GM21723 (cell line): ENCODE data around the gene DYNLT2B.
"Not testable (repeated sequence)": the region's sequence is repeated elsewhere in the genome, so short reads cannot be mapped to it uniquely, and the experiment has no call there.

Experiments
- ATAC-seq: cut with Tn5 transposase; IDR thresholded peaks from one replicate; pipeline ENCODE4 v1.9.1; 2021; ENCODE audit warnings: mild to moderate bottlenecking, moderate library complexity; ENCODE audit not compliant: unreplicated experiment

DYNLT2B gene

DNA sequence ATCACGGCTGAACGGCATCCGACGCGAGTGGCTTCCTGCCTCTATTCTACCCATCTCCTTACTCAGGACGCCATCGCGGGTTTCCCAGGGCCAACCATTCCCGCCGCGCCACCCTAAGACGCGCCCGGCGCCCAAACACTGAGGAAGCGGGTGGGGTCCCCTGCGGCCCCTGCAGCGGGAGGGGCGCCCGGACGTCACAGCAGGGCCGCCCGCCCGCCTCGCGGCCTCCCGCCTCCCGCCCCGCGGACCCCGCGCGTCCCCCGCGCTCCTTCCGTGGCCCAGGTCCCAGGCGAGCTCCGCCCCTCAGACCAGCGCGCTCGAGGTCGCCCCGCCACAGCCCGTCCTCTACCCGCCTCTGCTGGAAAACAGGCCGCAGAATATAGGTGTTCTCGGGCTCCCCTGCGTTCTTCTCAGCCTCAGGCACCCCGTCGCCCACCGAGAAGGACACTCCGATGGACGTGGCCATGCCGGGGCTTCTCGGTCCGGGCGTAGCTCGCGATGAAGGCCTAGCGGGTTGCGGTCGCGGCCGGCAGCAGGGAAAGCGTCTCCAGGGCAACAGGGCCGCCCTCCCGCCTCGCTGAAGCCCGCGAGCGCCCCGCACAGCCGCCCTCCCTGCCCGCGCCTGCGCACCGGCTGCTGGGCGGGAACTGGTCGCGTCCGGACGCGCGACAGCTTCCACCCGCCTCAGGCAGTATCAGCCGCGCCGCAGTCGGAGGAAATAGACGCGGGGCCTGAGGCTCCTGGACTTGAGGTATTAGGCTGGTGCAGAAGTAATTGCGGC lies at the start of gene DYNLT2B:
TSS of gene DYNLT2B (minus strand) at position 554 of the 781 bp plus-strand sequence. CDS start at position 466, 88 bp downstream.
- peak; percentile 82 for ATAC-seq

DNA sequence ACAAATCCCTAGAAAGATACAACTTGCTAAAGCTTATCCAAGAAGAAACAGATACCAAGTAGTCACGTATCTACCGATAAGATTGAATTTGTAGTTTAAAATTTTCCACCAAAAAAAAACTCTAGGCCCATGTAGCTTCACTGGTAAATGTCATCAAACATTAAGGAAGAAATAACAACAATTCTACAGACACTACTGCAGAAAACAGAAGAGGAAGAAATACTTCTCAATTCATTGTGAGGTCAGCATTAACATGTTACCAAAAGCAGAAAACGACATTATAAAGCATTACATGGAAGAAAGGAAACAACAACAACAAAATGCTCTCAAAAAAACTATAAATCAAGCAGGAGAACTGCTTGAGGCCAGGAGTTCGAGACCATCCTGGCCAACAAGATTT lies 47.7 kb upstream of the DYNLT2B start:
- ATAC-seq = no peak

DNA sequence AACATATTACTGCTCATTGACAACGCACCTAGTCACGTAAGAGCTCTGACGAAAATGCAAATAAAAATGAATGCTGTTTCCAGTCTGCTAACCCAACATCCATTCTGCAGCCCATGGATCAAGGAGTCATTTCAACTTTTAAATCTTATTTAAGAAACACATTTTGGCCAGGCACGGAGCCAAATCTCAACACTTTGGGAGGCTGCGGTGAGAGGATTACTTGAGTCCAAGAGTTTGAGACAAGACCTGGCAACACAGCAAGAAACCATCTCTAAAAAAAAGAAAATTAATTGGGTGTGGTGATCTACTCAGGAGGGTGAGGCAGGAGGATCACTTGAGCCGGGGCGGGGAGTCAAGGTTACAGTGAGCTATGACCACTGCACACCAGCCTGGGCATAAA lies 42.5 kb upstream of the DYNLT2B start:
- no peak for ATAC-seq

DNA sequence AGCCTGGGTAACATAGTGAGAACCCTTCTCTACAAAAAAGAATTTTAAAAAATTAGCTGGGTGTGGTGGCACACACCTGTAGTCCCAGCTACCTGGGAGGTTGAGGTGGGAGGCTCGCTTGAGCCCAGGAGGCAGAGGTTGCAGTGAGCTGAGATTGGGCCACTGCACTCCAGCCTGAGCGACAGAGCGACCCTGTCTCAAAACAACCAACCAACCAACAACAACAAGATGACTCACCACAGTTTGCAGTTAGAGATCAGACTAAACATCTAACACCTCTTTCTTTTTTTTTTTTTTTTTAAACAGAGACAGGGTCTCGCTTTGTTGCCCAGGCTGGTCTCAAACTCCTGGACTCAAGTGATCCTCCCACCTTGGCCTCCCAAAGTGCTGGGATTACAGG lies 40.5 kb upstream of the DYNLT2B start:
- ATAC-seq = not testable (repeated sequence)

DNA sequence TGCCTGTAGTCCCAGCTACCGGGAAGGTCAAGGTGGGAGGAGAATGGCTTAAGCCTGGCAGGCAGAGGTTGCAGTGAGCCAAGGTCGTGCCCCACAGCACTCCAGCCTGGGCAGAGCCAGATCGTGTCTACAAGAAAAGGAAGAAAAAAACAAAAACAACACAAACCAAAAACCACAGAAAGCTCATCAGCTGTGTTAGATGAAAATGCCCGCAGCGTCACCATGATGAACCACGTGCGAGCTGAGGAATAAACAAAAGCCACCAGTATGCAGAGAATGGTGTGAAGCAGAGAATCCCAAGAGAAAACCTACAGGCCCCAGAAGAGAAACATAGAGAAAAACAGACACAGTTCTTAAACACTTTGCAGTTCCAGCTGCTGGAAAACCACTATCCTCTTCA lies 39.9 kb upstream of the DYNLT2B start:
- ATAC-seq = no peak

DNA sequence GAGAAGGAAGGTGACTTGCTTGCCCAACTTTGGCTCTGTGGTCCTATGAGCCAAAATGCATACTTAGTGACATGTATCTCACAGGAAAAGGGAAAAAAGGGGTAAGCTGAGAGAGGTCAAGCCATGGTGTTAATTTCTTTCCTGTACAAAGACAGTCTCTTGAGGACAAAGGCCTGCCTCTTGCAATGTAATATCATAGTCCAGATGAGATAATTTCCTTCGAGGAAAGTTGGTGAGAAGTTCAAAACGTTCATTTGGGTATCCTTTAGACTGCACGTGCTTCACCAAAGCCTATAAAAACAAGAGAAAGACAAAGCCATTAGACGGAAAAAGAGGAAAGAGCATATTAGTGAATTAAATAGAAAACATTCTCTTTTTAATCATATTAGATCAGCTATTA lies 38.5 kb upstream of the DYNLT2B start:
- no peak for ATAC-seq

DNA sequence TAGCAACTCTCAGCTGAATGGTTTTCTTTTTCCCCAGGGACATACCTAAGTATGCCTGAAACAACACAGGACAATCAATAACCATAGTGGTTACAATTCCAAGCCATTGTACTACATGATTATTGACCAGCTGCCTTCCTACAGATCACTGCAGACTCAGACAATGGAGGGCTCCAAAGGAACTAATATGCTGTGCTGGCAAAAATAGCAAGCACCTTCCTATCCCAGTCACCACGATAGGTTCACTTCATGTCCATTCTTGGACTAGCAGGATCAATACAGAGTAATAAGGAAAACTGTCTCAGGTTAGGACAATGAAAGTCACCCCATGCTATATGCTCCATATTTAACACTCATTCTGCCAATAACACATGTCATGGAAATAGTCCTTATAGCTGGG lies 37.6 kb upstream of the DYNLT2B start:
- ATAC-seq = no peak

DNA sequence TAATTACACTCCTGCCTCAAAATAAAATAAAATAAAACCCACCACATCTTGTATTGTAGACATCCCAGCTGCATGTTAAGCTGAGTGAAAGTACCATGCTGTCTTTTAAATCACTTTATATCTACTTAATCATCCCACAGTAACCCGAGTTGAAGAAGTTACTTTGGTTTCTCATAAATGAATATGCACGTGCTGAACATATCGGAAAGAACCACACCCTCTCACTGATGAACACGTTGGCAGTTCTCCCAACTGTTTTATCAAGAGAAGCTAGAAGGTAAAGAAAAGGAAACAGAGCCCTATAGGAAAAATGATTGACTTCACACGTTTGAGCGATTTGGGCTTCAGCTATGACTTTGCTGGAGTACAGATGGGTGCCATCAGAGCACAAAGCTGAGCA lies 36.1 kb upstream of the DYNLT2B start:
- ATAC-seq = no peak

DNA sequence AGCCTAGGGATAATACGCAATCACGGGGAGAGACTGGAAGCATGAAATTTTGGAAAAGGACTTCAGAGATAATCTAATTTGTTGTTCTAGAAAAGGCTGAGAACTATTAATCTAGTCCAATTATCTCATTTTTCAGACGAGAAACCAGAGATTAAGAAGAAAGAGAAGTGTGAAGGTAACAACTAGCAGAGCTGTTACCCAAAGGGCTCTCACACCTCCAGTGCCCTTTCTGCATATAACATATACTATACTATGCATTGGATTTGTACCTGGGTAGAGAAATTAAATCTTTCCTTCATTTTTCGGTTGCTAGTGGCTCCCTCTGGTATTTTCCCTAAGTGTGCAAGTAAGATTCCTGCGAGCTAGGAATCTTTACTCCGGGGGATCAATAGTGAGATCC lies 33.5 kb upstream of the DYNLT2B start:
- no peak for ATAC-seq

DNA sequence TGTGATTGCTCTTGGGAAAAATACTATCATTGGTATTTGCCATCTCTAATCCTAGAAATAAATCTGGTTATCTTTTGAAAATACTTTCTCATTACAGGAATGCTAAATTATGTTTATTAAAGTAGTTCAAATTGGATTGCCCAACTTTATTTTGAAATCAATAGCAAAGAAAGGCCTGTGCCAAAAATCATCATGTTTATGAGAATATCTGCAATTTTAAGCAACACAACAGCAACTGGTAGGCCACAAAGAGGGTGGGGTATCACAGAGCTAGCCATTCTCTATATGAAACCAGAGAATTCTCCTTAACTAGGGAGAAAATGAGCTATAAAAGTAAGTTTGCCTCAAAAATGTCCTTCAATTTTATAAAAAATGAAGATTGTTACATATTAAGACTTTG lies 32.0 kb upstream of the DYNLT2B start:
- no peak for ATAC-seq

DNA sequence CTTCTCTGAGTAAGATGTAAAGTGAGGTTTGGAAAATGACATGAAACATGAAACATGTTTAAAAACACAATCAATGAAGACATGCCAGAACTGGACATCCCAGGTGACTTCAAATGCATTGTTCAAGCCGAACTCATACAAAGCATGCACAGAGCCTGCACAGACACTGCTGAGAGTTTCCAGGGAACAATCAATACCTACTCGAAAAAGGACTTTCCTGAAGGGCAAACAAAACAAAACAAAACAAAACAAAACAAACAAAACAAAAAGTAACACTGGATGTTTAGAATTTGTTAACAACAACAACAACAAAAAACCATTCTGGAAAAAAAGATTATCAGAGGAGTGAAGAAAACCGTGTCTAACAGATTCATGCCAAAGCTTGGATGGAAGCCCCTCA lies 30.7 kb upstream of the DYNLT2B start:
- no peak for ATAC-seq

DNA sequence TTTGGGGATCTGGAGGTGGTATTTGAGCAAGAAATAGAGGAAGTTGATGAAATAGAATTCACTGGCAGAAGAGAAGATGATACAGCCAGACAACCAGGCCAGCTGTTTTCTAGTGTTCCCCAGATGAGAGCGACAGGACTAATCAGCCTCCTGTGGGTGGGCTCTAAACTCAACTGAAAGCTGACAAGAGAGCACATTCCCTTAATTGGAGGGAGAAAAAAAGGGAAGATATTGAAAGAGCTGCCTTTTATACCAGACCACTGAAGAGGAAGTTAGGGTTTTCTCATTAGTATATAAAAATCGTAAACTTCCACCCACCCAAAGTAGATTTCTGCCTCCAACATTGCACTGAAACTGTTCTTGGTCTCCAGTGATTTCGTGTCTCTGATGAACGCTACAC lies 26.6 kb upstream of the DYNLT2B start:
- no peak for ATAC-seq

DNA sequence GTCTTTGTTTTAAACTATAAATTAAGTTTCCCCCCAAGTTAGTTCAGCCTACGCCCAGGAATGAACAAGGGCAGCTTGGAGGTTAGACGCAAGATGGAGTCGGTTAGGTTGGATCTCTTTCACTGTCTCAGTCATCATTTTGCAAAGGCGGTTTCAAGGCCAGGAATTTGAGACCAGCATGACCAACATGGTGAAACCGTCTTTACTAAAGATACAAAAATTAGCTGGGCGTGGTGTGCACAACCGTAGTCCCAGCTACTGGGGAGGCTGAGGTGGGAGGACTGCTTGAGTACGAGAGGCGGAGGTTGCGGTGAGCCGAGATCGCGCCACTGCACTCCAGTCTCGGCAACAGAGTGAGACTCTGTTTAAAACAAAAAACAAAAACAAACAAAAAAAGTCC lies 25.9 kb upstream of the DYNLT2B start:
- ATAC-seq = not testable (repeated sequence)

DNA sequence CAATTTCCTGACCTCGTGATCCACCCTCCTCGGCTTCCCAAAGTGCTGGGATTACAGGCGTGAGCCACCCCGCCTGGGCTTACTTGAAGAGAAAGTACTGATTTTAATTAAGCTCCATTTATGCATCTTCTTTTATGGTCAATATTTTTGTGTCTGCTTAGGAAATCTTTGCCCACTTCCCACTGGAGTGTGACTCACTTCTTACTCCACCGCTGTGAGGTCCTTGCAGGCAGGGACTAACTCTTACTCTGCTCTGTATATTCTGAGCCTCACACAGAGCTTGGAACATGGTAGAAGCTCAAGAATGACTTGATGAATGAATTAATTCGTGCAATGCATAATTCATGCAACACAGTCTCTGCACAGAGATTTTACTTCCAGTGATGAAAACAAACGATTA lies 23.1 kb upstream of the DYNLT2B start:
- no peak for ATAC-seq

DNA sequence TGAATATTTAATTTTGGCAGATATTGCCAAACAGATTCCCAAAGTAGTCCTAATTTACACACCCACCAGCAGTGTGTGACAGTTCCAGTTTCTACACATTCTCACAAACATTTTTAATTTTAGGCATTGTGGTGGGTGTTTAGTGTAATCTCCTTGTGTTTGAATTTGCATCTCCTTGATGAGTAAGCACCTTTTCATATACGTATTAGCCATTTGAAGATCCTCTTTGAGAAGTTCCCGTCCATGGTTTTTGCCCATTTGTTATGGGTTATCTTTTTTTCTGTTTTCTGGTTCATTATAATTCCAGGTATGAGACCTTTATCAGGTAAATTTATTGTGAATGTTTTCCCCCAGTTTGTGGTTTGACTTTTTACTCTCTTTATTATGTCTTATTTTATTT lies 22.4 kb upstream of the DYNLT2B start:
- ATAC-seq = no peak

DNA sequence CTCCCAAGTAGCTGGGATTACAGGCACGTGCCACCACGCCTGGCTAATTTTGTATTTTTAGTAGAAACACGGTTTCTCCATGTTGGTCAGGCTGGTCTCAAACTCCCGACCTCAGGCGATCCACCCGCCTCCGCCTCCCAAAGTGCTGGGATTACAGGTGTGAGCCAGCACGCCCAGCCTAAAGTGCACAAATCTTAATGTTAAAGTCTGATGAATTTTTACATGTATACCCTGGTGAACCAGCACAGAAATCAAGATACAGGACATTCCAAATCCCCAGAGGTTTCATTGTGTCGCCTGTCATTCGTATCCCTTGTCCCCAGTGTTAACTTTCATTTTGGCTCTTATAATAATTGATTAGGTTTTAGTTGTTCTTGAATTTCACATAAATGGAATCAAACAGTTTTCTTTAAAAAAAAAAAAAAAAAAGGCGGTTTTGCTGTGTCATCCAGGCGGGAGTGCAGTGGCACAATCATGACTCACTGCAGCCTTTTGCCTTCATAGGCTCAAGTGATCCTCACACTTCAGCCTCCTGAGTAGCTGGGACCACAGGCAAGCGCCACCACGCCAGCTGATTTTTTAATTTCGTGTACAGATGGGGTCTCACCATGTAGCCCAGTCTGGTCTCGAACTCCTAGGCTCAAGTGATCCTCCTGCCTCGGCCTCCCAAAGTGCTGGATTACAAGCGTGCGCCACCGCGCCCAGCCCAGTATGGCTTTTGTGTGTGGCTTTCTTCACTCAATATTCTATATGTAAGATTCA lies 21.6 kb upstream of the DYNLT2B start:
- ATAC-seq = no peak

DNA sequence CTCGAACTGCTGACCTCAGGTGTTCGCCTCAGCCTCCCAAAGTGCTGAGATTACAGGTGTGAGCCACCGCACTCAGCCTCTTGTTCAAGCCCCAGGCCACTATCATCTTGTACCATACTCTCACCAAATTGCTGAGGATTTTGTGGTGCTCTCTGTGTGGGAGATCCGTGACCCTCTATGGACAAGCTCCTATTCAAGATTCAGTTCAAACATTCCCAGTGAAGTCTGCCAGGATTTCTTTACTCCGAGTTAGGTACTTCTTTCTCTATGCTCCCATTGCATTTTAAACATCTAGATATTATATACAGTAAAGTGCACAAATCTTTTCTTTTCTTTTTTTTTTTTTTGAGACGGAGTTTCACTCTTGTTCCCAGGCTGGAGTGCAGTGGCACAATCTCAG lies 21.0 kb upstream of the DYNLT2B start:
- ATAC-seq = no peak

DNA sequence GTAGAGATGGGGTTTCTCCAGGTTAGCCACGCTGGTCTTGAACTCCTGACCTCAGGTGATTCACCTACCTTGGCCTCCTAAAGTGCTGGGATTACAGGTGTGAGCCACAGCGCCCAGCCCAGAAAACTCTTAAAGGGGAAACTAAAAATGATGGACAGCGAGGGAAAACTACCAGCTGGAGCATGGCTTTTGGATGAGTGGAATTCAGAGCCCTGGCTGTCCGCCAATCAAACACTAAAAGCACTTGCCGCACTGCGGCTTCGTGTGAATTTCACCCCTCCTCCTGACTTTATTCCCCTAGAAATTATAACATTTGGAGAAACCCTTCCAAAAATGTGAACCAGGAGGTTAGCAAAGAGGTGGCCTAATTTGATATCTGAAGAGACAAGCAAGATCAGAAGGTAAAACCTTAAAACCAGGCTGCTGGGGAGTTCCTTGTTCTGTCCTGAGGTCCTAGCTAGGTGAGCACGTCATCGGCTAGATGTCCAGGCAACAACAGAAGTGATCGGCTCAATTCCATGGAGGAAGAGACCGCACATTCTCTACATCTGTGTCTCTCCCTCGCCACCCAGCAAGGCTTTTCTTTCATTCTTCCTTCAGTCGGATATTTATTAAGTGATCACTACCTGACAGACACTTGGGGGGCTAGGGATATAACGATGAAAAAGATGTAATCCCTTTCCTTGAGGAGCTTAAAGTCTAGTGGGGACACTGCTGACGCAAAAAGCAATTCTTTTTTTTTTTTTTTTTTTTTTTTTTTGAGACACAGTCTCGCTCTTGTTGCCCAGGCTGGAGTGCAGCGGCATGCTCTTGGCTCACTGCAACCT lies 18.5 kb upstream of the DYNLT2B start:
- ATAC-seq = no peak

DNA sequence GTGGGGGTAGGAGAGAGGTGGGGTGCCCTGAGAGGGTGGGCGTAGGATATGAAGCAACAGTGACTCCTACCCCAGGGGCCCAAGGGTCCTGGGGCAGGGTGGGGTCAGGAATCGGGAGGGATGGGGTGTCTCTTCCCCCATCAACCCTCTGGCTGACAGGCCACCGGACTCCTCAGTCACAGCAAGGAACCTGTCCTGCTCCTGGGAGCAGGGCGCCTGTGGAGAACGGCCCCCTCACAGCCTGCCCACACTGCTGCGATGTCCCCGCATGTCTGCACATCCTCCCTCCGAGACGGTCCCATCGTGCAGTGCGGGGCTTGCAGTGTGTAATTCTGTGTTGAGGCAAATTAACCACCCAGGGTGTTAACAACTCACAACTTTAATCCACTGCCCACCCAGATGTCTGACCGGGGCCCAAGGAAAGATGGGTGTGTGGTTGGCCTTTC lies 17.5 kb upstream of the DYNLT2B start:
- no peak for ATAC-seq

DNA sequence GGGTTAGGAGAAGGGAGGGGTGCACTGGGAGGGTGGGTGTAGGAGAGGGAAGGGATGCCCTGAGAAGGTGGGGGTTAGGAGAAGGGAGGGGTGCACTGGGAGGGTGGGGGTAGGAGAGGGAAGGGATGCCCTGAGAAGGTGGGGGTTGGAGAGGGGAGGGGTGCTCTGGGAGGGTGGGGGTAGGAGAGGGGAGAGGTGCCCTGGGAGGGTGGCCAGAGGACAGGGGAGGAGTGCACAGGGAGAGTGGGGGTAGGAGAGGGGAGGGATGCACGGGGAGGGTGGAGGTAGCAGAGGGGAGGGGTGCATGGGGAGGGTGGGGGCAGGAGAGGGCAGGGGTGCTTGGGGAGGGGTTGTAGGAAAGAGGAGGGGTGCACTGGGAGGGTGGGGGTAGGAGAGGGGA lies 16.9 kb upstream of the DYNLT2B start:
- no peak for ATAC-seq

DNA sequence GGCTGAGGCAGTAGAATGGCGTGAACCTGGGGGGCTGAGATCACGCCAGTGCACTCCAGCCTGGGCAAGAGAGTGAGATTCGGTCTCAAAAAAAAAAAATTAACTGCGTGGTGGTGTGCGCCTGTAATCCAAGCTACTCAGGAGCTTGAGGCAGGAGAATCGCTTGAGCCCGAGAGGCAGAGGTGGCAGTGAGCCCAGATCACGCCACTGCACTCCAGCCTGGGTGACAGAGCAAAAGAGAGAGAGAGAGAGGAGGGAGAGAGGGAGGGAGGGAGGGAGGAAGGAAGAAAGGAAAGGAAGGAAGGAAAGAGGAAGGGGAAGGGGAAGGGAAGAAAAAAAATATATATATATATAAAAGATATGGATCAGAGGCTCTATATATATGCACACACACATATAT lies 14.1 kb upstream of the DYNLT2B start:
- no peak for ATAC-seq
